Measurements from ENCODE around the gene CRAMP1.

CRAMP1 gene

DNA sequence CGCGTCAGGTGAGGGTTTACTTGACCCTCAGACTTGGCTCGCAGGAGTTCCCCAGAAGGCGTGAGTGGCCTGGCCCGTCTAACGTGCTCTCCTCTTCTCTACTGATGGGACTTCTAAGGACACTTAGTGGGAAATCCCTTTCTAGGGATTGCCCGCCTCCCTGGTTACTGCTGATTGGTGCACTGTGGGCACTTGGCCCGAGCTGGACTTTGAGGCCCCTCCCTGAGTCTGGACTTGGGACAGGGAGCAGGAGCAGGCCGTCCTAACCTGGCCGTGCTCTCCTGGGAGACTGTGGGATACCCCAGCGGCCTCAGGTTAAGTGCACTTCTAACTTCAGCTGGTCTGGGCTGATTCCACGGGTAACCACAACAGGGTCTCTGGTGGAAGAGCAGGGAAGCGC lies 15.0 kb upstream of the CRAMP1 start:
- no peak for FAIRE-seq
- no peak for DNase-seq (ENCODE audit: insufficient read length, low spot score)

DNA sequence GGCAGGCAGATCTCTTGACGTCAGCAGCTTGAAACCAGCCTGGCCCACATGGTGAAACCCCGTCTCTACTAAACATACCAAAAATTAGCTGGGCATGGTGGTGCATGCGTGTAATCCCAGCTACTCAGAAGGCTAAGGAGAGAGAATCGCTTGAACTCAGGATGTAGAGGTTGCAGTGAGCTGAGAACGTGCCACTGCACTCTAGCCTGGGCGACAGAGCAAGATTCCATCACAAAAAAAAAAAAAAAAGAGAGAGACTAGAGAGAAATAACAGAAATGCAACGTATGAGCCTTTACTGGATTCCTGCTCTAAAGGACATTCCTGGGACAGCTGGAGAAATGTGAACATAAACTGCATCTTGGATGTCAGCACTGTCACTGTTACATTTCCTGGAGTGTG lies 11.1 kb upstream of the CRAMP1 start:
- DNase-seq (ENCODE audit: insufficient read length, low spot score) (no peak), FAIRE-seq (no peak)

DNA sequence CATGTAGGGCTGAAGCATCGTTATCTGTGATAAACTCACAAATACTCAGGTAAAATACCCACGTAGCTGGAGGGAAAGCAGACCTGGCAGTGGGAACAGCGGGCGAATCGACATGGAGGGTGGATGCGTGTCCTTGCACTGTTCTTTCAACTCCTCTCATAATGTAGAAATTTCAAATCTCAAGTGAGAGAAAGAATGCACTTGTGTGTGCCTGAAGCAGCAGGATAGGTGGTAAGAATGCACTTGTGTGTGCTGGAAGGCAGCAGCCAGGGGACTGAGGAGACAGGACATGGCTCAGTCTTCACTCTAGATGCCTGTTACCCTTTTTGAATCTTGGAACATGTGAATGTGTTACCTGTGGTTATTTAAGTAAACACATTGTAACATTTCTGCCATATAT lies 10.7 kb upstream of the CRAMP1 start:
- FAIRE-seq (no peak), DNase-seq (ENCODE audit: insufficient read length, low spot score) (no peak)

DNA sequence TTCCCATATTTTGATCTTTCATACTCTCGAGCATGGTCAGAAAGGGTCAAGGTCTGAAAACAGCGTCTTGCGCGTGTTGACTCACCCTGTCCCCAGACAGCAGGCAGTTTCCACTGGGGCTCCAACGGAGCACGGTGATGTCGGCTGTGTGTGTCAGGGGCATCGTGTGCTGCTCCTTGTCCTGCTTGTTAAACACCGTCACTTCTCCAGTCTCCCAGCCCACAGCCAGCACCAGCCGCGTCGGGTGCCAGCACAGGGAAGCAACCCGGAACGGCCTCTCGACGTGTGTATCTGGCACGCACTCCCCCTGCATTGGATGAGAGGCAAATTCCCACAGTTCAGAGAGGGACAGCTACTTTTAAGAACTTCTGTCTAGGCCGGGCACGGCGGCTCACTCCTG lies 9.9 kb upstream of the CRAMP1 start:
- no peak for FAIRE-seq
- DNase-seq (ENCODE audit: insufficient read length, low spot score): no peak

DNA sequence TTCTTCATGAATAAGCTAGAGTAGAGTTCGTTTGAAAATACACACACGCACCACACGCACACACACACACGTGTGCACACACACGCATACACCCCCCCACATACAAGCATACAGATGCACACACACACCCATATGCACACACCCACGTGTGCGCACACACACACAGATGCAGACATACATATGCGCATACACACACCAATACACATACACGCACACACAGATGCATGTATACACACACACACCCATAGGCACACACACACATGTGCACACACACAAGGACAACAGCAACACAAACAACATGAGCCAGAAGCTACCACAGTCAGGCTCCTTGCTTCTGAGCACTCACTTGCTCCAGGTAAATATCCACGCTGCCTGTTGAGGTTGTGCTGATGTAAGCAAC lies 5.4 kb upstream of the CRAMP1 start:
- FAIRE-seq: peak; percentile 85
- no peak for DNase-seq (ENCODE audit: insufficient read length, low spot score)

DNA sequence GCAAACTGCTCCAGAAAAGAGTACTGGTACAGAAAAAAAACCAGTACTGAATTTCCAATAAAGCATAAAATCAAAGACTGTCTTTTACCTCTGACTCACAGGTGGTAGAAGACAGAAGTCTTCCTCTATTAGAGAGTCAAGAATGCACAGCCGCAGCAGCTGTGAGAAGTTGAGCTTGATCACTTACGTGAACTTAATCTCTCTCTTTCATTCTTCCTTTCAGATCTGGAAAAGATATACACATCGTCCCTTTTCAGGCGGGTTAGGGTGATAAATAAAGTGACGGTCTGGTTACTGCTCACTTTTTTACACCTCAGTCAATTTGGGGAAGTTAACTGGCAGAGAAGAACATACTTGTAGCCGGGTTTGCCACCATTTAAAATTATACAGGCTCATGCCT lies 4.2 kb upstream of the CRAMP1 start:
- FAIRE-seq (no peak), DNase-seq (ENCODE audit: insufficient read length, low spot score) (no peak)

DNA sequence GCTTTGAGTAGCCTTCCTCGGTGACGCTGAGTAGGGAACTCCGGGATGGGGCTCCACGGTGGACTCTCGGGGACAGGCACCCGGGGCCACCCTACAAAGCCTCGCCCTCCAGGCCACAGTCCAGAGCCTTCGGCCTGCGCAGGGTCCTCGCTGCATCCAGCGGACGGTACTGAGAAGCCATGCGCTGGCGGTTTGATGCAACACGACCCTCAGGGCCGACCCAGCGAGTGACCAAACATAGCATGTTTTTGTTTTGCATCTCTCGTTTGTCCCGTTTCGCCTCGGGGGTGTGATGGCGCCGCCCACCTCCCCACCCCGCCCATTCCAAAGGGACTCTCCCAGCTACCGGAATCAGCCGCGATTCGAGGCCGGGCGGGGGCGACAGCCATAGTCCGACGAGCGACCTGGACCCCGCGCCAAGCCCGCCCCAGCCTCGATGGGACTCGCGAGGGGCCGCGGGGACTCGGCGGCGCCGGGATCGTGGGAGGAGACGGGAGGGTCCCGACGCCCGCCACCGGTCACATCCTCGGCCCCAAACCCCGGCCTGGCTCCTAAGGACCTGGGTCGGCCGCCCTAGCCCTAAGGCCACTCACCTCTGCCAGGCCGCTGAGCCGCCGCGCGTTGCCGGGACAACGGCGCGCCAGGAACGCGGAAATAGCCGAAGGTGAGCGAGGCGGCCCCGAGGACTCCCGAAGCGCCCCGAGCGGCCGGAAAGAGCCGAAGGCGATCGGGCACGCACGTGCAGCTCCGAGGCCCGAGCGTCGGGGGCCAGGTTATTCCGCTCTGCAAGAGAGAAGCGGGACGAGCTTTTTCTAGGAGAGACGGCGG lies 1.9 kb upstream of the CRAMP1 start:
- FAIRE-seq: peak; percentile 23

DNA sequence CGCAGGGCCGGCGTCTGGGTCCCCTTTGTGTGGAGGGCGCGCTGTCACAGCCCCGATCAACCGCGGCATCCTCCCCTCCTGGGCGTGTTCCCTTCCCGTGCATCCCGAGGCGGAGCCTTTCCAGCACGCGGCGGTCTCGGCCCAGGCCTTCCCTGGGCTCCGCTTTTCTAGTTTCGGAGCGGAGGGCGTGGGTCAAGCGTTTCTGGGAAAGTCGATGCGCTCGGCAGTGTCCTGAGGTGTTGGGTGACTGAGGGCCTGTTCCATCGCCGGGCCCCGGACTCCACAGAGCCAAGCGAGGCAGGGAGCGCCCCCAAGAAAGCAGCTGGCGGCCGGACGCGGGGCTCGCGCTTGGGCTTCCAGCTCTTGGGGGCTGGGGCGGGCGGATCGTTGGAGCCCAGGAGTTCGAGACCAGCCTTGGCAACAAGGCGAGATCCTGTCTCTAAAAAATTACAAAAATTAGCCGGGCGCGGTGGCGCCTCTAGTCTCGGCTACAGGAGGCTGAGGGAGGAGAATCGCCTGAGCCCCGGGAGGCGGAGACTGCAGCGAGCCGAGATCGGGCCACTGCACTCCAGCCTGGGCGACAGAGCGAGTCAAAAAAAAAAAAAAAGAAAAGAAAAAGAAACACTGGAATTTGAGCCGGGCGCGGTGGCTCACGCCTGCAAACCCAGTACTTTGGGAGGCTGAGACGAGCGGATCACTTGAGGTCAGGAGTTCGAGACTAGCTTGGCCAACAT lies 1.1 kb upstream of the CRAMP1 start:
- FAIRE-seq (no peak), DNase-seq (ENCODE audit: insufficient read length, low spot score) (no peak)

More for the DNA sequence above, 1.9 kb upstream of the CRAMP1 start:
- DNase-seq (ENCODE audit: insufficient read length, low spot score): peak; percentile 86

DNA sequence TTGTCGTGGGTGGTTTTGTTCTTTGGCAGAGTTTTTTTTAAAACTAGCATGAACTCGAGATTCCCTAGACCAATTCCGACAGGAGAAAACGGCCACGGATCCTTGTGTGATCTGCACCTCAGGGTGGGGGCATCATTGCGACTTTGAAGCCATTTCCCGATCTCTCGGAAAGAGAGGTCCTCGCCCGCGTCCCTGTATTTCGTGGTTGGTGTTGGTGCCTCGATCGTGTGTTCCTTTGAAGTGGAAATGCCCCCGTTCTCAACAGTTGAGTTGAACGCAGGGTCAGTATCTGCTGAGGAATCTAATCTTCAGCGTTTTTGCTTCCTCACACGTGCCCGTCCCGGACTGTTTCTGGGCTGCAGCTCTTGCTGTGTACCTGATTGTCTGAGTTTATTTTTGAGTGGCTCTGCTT lies 1.1 kb downstream of the CRAMP1 start:
- no peak for FAIRE-seq
- DNase-seq (ENCODE audit: insufficient read length, low spot score): peak; percentile 12

DNA sequence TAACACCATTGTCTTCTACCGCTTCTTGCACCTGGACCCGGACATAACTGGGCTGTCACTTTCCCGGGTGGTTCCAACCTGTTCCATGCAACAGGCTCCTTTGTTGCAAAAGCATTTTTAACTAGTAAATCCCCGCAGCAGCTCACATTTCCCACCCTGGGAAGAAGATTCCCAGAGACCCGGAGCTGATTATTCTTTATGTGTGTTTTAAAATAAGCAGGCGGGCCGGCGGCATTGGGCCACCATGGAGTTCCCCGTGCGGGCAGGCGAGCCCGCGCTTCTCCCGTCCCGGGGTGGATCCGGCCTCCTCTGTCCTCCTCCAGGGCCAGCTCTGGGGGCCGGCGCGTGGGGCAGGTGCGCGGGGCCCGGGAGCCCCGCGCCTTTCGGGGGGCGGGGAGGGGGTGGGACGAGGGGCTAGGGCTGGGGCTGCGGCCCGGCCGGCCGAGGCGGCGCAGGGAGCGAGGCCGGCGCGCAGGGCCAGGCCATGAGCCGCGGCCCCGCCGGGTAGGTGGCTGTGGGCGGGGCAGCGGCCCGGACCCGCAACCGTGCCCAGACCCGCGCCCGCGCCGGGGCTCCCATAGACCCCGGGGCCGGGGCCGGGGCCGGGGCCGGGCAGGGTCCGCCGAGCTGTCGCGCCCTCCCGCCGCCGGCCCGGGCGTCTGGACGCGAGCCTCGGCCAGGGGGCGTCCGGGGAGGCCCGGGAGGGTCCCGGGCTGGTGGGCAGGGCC lies 1.7 kb downstream of the CRAMP1 start:
- peak; percentile 11 for DNase-seq (ENCODE audit: insufficient read length, low spot score)
- FAIRE-seq: no peak

DNA sequence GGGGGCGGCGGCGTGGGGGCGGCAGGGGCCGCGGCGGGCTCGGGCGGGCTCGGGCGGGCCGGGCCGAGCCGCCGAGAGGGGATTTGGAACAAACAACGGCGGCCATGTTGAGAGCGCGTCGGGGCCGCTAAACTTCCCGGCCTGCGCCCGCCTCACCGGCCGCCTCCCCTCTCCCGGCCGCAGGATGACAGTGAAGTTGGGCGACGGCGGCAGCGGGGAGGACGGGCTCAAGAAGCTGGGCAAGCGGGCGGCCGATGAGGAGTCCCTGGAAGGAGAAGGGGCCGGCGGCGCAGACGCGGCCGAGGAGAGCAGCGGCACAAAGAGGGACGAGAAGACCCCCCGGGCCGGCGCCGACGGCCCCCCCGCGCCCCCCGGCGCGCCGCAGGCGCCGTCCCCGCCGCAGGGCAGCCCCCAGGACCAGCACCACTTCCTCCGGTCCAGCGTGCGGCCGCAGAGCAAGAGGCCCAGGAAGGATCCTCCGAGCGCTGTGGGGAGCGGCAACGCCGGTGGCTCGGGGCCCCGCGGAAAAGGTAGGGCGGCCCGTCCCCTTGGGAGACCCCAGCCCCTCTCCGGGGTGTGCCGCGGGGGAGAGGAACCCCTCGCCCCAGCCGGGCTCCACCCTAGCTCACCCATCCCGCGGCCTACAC lies 2.4 kb downstream of the CRAMP1 start:
- peak; percentile 49 for DNase-seq (ENCODE audit: insufficient read length, low spot score)
- FAIRE-seq: no peak

DNA sequence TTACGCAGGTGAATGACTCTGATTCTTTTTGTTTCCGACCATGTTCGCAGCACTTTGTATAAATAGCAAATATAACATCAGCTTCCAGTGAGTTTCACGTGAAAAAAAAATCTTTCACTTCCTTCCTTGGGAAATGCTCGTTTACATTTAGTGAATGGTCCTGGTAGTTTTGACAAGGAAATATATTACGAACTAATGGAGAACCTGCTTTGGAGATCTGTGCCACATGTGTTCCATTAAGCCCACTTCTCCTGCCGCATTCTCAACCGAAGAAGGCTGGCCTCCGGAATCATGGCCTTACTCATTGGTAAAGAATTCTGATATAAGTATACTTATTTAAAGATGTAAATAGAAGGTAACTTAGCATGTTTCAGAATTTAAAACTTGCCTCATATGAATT lies 3.6 kb downstream of the CRAMP1 start:
- FAIRE-seq: no peak
- DNase-seq (ENCODE audit: insufficient read length, low spot score): no peak

DNA sequence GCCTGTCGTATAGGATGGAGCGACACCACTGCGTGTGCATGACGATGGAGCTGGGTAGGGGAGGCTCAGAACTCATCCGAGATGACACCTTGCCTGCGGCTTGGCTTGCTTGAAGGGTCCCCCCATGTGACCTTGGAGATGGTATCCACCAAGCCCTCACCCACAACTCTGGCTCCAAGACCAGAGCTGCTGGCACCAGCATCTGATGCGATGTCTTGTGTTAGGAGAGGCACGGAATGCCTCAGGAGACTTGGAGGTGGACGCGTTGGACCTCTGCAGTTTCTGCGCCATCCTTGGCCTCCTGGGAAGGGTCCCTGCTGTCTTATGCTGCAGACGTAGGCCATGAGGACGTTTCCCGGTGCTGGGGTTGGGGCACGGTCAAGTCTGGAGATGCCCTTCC lies 7.8 kb downstream of the CRAMP1 start:
- DNase-seq (ENCODE audit: insufficient read length, low spot score) (no peak), FAIRE-seq (no peak)

DNA sequence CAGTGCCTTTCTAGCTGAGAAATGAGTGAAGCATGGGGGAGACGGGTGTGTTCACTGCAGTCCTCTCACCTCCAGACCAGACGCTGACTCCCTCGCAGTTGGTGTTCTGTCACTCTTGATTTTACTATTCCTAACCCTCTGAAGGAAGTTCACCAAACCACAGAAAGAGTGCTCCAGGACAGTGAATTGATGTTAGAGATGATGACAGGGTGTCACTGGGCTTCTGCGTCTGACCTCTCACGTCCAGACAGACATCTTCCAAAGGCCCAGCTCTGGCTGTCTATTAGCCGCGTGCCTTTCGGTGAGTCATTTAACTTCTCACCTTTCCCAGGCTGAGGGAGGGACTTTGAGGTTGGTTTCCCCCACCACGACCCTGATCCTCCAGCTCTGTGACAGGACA lies 8.2 kb downstream of the CRAMP1 start:
- DNase-seq (ENCODE audit: insufficient read length, low spot score) (no peak), FAIRE-seq (no peak)

DNA sequence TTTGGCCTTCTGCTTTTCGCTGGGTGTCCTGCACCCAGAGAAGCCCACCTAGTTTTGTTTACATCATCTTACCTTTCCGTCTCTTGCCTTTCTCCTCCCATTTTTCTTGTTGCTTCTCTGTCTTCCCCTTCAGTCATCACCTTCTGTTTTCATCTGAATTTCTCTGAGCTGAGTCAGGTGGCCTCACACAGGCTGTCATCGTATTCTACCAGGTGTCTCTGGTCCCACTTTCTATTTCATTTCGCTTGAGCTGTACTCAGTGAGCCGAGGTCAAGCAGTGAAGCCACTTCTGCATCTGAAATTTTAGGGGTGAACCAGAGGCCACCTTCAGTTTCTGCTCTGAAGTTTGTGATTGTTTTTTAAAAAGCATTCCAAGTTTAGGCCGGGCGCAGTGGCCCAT lies 9.7 kb downstream of the CRAMP1 start:
- FAIRE-seq (no peak), DNase-seq (ENCODE audit: insufficient read length, low spot score) (no peak)

DNA sequence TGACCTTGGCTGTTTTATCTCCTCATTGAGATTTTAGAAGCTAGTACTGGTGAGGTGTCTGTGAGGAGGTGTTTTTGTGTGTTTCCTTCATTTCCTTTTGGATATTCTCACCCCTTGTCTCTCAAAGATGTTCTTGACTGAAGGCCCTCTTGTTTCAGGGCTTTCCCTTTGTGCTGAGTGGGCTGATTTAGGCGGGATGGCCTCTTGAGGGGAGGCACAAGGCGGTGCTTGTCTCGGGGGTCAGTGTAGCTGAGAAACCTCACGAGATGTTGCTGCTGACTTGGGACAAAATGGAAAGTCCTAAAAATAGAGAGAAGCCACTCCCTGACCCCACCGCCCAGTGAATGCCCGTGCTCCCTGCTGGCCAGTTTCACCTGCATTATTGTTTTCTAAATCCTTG lies 14.2 kb downstream of the CRAMP1 start:
- FAIRE-seq: no peak
- DNase-seq (ENCODE audit: insufficient read length, low spot score): no peak

DNA sequence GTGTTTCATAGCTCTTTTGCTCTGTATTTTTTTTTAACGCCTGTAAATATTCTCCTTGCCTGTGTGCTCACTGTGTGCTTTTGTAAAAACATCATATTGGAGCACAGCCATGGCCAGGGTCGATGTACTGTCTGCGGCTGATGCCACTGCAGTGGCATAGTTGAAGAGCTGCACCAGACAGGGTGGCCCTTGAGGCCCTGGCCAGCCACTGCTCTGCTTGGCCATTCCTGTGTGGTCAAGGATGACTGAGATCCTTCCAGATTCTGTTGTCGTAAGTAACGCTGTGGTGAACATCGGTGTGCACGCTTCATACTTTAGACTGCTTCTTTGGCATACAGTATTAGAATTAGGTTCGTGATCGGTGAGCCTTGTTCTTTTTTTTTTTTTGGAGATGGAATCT lies 14.6 kb downstream of the CRAMP1 start:
- DNase-seq (ENCODE audit: insufficient read length, low spot score) (no peak), FAIRE-seq (no peak)

DNA sequence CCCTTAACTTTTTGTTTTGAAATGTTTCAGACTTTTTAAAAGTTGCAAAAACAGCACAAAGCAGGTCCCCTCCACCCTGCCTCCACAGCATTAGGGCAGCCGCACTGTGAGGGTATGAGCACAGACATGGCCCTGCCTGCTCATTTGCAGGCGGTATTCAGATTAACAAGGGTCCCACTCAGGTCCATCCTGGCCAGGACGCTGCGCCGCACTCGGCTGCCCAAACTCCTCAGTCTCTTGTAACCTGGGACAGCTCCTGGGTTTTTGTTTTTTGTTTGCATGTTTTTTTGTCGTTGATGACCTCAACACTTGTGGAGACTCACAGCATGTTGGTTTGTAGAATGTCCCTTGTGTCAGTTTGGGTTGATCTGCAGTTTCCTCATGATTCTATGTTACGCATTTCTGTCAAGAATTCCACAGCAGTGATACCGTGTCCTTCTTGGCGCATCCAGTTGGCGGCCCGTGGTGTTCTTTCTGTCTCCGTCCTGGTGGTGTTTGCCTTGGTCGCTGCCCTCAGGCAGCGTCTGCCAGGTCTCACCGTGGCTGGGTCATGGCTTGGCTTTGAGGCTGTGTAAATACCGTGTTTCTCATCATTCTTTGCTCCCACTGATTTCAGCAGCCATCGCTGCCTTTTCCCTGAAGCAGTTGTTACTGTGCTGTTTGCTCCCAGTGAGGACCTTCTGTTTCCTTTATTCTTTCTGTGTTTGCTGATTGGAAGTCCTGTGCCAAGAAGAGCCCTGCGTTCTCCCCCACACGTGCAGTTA lies 18.5 kb downstream of the CRAMP1 start:
- FAIRE-seq (no peak), DNase-seq (ENCODE audit: insufficient read length, low spot score) (no peak)

DNA sequence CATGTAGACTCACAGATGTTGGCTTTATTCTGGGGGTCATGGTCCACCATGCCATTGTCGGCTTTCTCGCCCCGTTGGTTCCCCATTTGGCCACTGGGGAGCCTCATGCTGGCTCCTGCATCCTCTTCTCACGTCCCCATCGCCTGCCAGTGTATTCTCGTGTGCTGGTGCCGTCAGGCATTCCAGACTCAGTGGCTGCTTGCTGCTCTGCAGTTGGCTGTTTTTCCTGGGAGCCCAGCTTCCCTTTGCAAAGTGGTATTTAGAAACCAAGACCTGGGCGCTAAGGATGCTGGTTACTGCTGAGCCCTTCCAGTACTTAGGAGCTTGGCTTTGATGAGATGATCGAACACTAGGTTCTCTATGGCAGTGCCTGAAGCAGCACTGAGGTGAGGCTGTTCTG lies 19.1 kb downstream of the CRAMP1 start:
- no peak for DNase-seq (ENCODE audit: insufficient read length, low spot score)
- no peak for FAIRE-seq

DNA sequence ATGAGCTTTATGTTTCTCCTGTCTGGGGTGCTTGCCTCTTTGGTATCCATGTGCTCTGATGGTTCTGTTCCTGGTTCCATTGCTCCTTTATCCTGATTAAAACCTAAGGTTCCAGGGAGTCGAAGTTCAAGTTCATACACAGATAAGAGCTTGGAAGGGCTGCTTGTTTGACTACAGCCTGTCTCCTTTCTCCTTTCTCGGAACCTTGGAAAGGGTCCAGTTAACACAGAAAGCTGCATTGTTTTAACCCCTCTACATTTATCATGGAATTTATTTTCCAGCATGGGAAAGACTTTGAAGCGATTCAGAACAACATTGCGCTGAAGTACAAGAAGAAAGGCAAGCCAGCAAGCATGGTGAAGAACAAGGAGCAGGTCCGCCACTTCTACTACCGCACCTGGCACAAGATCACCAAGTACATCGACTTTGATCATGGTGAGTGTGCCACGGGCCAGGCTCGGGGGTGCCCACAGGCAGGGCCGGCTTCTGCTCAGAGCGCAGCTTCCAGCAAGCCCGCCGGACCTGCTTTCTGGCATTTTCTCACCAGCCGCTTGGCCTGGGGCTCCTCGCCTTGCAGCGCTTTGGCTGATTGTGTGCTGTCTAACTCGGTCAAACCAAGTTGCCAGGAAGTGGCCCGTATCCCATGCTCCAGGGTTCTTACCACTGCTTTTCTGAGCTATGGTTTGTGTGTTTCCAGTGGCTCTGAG lies 19.9 kb downstream of the CRAMP1 start:
- no peak for DNase-seq (ENCODE audit: insufficient read length, low spot score)
- no peak for FAIRE-seq
